Neural progenitor cell (in vitro differentiated cells): ENCODE results near the gene CKAP4. TPM values are rescaled to one million over a fixed set of nuclear protein-coding genes. Genes with fewer than 3 reads are reported as not detected.

Experiments
- DNase-seq: peaks from one replicate; pipeline ENCODE4 v3.0.0-alpha.2; 2016; ENCODE audit warnings: low spot score
- H2AFZ ChIP-seq: fragments of 200-600 bp; sonication (generic); replicated peaks from 2 replicates; pipeline ENCODE4 v1.6.1; 2016; ENCODE audit warnings: antibody characterized with exemption
- H3F3A ChIP-seq: fragments of 200-600 bp; sonication (generic); 2 replicates; pipeline ENCODE4 v1.6.1; 2016; ENCODE audit warnings: antibody characterized with exemption, low read depth
- H3K27ac ChIP-seq: fragments of 200-600 bp; sonication (generic); 2 replicates; pipeline ENCODE4 v1.5.1; 2016; ENCODE audit warnings: mild to moderate bottlenecking
- H3K27me3 ChIP-seq: fragments of 200-600 bp; sonication (generic); 2 replicates; pipeline ENCODE4 v1.6.1; 2016; ENCODE audit warnings: mild to moderate bottlenecking, moderate library complexity
- H3K36me3 ChIP-seq: fragments of 200-600 bp; sonication (generic); 2 replicates; pipeline ENCODE4 v1.5.1; 2016
- H3K4me1 ChIP-seq: fragments of 200-600 bp; sonication (generic); 2 replicates; pipeline ENCODE4 v1.6.1; 2016; ENCODE audit warnings: mixed run types
- H3K4me2 ChIP-seq: fragments of 200-600 bp; sonication (generic); 2 replicates; pipeline ENCODE4 v1.6.1; 2016
- H3K4me3 ChIP-seq: fragments of 200-600 bp; sonication (generic); 2 replicates; pipeline ENCODE4 v1.5.1; 2016
- H3K79me2 ChIP-seq: fragments of 200-600 bp; sonication (generic); 2 replicates; pipeline ENCODE4 v1.6.1; 2016; ENCODE audit warnings: low read depth
- H3K9ac ChIP-seq: fragments of 200-600 bp; sonication (generic); 2 replicates; pipeline ENCODE4 v1.6.1; 2016
- H3K9me3 ChIP-seq: fragments of 200-600 bp; sonication (generic); 2 replicates; pipeline ENCODE4 v1.5.1; 2016; ENCODE audit warnings: low read depth
- H4K20me1 ChIP-seq: fragments of 200-600 bp; sonication (generic); 2 replicates; pipeline ENCODE4 v1.6.1; 2016; ENCODE audit warnings: low read depth
- H3K27ac Mint-ChIP-seq: 3 replicates; pipeline ENCODE4 v1.8.0; 2021; ENCODE audit warnings: mixed read lengths
- H3K27me3 Mint-ChIP-seq: 2 replicates; pipeline ENCODE4 v1.8.0; 2022; ENCODE audit warnings: low read depth, mild to moderate bottlenecking, inconsistent platforms, moderate library complexity, mixed read lengths; ENCODE audit not compliant: insufficient read depth
- H3K36me3 Mint-ChIP-seq: 3 replicates; pipeline ENCODE4 v1.8.0; 2021; ENCODE audit warnings: mixed read lengths
- H3K4me1 Mint-ChIP-seq: 3 replicates; pipeline ENCODE4 v1.8.0; 2021; ENCODE audit warnings: mixed read lengths
- H3K4me3 Mint-ChIP-seq: 3 replicates; pipeline ENCODE4 v1.8.0; 2021; ENCODE audit warnings: mild to moderate bottlenecking, moderate library complexity, mixed read lengths
- H3K9me3 Mint-ChIP-seq: 3 replicates; pipeline ENCODE4 v1.8.0; 2020; ENCODE audit warnings: mixed read lengths
- EZH2 ChIP-seq: fragments of 200-600 bp; sonication (generic); IDR thresholded peaks from 2 replicates; pipeline ENCODE4 v1.6.1; 2017; ENCODE audit warnings: antibody characterized with exemption, mild to moderate bottlenecking, moderate library complexity
- EZH2phosphoT487 ChIP-seq: fragments of 200-600 bp; sonication (generic); IDR thresholded peaks from 2 replicates; pipeline ENCODE4 v1.6.1; 2017; ENCODE audit warnings: antibody characterized with exemption
- total RNA-seq: library from RNA; depleted of rRNA; stranded (reverse); fragments of >200 nt; gene quantifications from 2 replicates; pipeline ENCODE4 v1.2.3, GENCODE V29; 2015; ENCODE audit warnings: low replicate concordance
- TF ChIP-seq, protein P1 (sequence below): fragments of 200-600 bp; sonication (generic); IDR thresholded peaks from 2 replicates; pipeline ENCODE4 v1.5.1; 2017; ENCODE audit warnings: antibody characterized with exemption, mild to moderate bottlenecking

The CKAP4 gene
- total RNA-seq, 1 donor from 2014 or later, result 58.7 TPM

DNA sequence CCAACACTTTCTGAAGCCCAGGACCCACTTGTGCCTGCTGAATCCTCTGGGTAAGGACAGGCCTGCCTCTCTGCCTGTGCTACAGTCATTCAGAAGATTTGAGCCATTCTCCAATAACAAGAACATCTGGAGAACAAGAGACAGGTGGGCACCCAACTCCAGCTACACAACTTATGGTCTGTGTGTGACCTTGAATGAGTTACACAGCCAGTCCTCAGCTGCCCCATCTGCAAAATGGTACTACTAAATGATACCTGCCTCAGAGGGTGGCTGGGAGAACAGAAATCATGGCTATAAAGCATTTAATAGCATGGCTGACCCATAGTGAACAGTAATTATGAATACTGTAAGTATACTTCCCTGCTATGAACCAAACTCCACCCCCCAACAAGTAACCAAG, 4.2 kb downstream of the CKAP4 start:
- Mint-ChIP-seq H3K4me1 (peaks cover 27% of the 10 kb centered on the region), H3K9me3 (no peaks in the 10 kb centered on the region), H3K4me3 (no peak overlapping the region), H3K36me3 (peaks cover 33% of the 10 kb centered on the region), H3K27me3 (no peaks in the 10 kb centered on the region), H3K27ac (no peak overlapping the region)
- TF ChIP-seq, protein P1, sequence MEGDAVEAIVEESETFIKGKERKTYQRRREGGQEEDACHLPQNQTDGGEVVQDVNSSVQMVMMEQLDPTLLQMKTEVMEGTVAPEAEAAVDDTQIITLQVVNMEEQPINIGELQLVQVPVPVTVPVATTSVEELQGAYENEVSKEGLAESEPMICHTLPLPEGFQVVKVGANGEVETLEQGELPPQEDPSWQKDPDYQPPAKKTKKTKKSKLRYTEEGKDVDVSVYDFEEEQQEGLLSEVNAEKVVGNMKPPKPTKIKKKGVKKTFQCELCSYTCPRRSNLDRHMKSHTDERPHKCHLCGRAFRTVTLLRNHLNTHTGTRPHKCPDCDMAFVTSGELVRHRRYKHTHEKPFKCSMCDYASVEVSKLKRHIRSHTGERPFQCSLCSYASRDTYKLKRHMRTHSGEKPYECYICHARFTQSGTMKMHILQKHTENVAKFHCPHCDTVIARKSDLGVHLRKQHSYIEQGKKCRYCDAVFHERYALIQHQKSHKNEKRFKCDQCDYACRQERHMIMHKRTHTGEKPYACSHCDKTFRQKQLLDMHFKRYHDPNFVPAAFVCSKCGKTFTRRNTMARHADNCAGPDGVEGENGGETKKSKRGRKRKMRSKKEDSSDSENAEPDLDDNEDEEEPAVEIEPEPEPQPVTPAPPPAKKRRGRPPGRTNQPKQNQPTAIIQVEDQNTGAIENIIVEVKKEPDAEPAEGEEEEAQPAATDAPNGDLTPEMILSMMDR, result no peak
- no peak for TF ChIP-seq EZH2phosphoT487
- no peak for TF ChIP-seq EZH2
- Histone ChIP-seq H3K4me2 (no peak overlapping the region), H3K36me3 (no peaks in the 10 kb centered on the region), H3K9ac (no peak overlapping the region), H4K20me1 (peaks cover 38% of the 10 kb centered on the region), H3K27me3 (peaks cover under 1% of the 10 kb centered on the region), H3F3A (peaks cover 17% of the 10 kb centered on the region), H2AFZ (no peak overlapping the region), H3K4me3 (no peak overlapping the region), H3K27ac (no peak overlapping the region), H3K4me1 (peaks cover 11% of the 10 kb centered on the region), H3K9me3 (no peaks in the 10 kb centered on the region), H3K79me2 (peaks cover 52% of the 10 kb centered on the region)
- no peak for DNase-seq

DNA sequence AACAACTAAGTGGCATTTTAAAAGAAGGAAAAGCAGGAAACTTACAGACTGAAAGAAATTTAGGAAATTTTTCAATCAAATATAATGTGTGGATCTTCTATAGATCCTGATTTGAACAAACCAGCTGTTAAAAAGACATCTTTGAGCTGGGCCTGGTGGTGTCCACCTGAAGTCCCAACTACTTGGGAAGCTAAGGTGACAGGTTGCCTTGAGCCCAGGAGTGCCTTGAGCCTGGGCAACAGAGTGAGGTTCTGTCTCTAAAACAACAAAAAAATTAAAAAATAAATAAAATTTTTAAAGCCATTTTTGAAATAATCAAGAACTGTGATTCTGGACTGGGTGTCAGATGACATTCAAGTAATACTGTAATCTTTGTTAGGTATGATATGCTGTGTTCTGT, 7.0 kb downstream of the CKAP4 start:
- TF ChIP-seq EZH2phosphoT487 (no peak), EZH2 (no peak)
- TF ChIP-seq, protein P1, result no peak
- H3K36me3 ChIP-seq, result no peaks in the 10 kb centered on the region
- H3F3A ChIP-seq, result peaks cover 10% of the 10 kb centered on the region
- no peak overlapping the region for H3K27ac ChIP-seq
- no peak for DNase-seq
- H3K4me3 ChIP-seq, result no peak overlapping the region
- H3K4me2 ChIP-seq, result no peak overlapping the region
- H3K9me3 ChIP-seq, result no peaks in the 10 kb centered on the region
- H3K27me3 ChIP-seq, result no peaks in the 10 kb centered on the region
- Mint-ChIP-seq H3K9me3 (no peaks in the 10 kb centered on the region), H3K27me3 (peaks cover 6% of the 10 kb centered on the region), H3K27ac (no peak overlapping the region), H3K4me3 (no peak overlapping the region), H3K4me1 (peaks cover 29% of the 10 kb centered on the region), H3K36me3 (peaks cover 43% of the 10 kb centered on the region)
- H3K9ac ChIP-seq, result no peak overlapping the region
- peaks cover 43% of the 10 kb centered on the region for H3K79me2 ChIP-seq
- H4K20me1 ChIP-seq, result peaks cover 31% of the 10 kb centered on the region
- no peak overlapping the region for H2AFZ ChIP-seq
- peaks cover 2% of the 10 kb centered on the region for H3K4me1 ChIP-seq

DNA sequence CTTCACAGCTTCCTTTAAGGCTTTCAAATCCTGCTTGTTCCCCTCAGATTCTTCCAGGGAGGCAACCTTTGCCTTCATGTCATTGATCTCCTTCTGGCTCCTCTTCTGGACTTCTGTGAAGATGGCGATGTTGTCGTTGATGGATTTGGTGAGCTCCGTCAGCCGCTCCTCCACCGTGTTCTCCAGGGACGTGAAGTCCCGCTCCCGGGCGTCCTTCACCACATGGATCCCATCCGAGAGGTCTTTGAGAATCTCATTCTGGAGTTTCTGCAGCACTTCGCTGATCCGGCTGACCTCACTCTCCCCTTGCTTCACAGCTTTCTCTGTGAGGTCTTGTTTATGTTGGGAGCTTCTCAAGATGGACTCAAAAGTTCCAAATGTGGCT, 7.9 kb downstream of the CKAP4 start:
- no peak for DNase-seq
- H3K36me3 Mint-ChIP-seq, result peaks cover 43% of the 10 kb centered on the region
- H3K79me2 ChIP-seq, result peaks cover 34% of the 10 kb centered on the region
- no peaks in the 10 kb centered on the region for H3K9me3 ChIP-seq
- H3K9me3 Mint-ChIP-seq, result no peaks in the 10 kb centered on the region
- H3F3A ChIP-seq, result peaks cover 10% of the 10 kb centered on the region
- H3K36me3 ChIP-seq, result no peaks in the 10 kb centered on the region
- H3K27me3 Mint-ChIP-seq, result peaks cover 6% of the 10 kb centered on the region
- no peak overlapping the region for H3K4me3 Mint-ChIP-seq
- no peak for TF ChIP-seq EZH2
- no peak for TF ChIP-seq EZH2phosphoT487
- TF ChIP-seq, protein P1, result no peak
- H2AFZ ChIP-seq, result no peak overlapping the region
- H4K20me1 ChIP-seq, result peaks cover 22% of the 10 kb centered on the region
- no peak overlapping the region for H3K27ac Mint-ChIP-seq
- H3K4me2 ChIP-seq, result no peak overlapping the region
- H3K9ac ChIP-seq, result no peak overlapping the region
- H3K27me3 ChIP-seq, result no peaks in the 10 kb centered on the region
- H3K4me3 ChIP-seq, result no peak overlapping the region
- H3K27ac ChIP-seq, result no peak overlapping the region
- H3K4me1 ChIP-seq, result no peaks in the 10 kb centered on the region
- H3K4me1 Mint-ChIP-seq, result peaks cover 22% of the 10 kb centered on the region
